GOT3 (cell line): ENCODE measurements around the gene TMEM184B.

Experiments
- DNase-seq: peaks from one replicate; lab custom pipeline; 2025; ENCODE audit warnings: mixed read lengths; lab: John Stamatoyannopoulos, UW

The TMEM184B gene

GRCh38 chr22:38276166-38276565 lies 3.4 kb upstream of the TMEM184B start:
- no peak for DNase-seq

- DNase-seq: no peak
Observed at GRCh38 chr22:38273135-38273826, 471 bp upstream of the TMEM184B start.

GRCh38 chr22:38271927-38272372 lies 860 bp downstream of the TMEM184B start:
- no peak for DNase-seq

- no peak for DNase-seq
Observed at GRCh38 chr22:38271101-38271500, 1.7 kb downstream of the TMEM184B start.

GRCh38 chr22:38270091-38270992 lies 2.5 kb downstream of the TMEM184B start:
- no peak for DNase-seq

GRCh38 chr22:38269466-38269865 lies 3.3 kb downstream of the TMEM184B start:
- DNase-seq: no peak

- DNase-seq: no peak
Observed at GRCh38 chr22:38267086-38267485, 5.7 kb downstream of the TMEM184B start.

GRCh38 chr22:38266120-38266519 lies 6.7 kb downstream of the TMEM184B start:
- DNase-seq: no peak

GRCh38 chr22:38264322-38264843 lies 8.4 kb downstream of the TMEM184B start:
- DNase-seq: no peak

GRCh38 chr22:38262051-38262795 lies 10.6 kb downstream of the TMEM184B start:
- DNase-seq: no peak

- DNase-seq: no peak
Observed at GRCh38 chr22:38260761-38261681, 11.8 kb downstream of the TMEM184B start.

- no peak for DNase-seq
Observed at GRCh38 chr22:38259370-38259769, 13.4 kb downstream of the TMEM184B start.

GRCh38 chr22:38258895-38259294 lies 13.9 kb downstream of the TMEM184B start:
- DNase-seq: no peak

- no peak for DNase-seq
Observed at GRCh38 chr22:38257650-38258250, 15.1 kb downstream of the TMEM184B start.

- DNase-seq: no peak
Observed at GRCh38 chr22:38257181-38257580, 15.6 kb downstream of the TMEM184B start.

- no peak for DNase-seq
Observed at GRCh38 chr22:38255697-38256096, 17.1 kb downstream of the TMEM184B start.

GRCh38 chr22:38251341-38251692 lies 21.5 kb downstream of the TMEM184B start:
- no peak for DNase-seq

- no peak for DNase-seq
Observed at GRCh38 chr22:38250643-38251340, 22.0 kb downstream of the TMEM184B start.

- DNase-seq: no peak
Observed at GRCh38 chr22:38249803-38250642, 22.8 kb downstream of the TMEM184B start.
